Measurements from ENCODE around the gene ARSI. TPM values are rescaled to one million over a fixed set of nuclear protein-coding genes. Genes with fewer than 3 reads are reported as not detected.
"Not testable (repeated sequence)": the region's sequence is repeated elsewhere in the genome, so short reads cannot be mapped to it uniquely, and the experiment has no call there.

ARSI gene
- total RNA-seq, 1 donor from 2014 or later, result 11.7 TPM

DNA sequence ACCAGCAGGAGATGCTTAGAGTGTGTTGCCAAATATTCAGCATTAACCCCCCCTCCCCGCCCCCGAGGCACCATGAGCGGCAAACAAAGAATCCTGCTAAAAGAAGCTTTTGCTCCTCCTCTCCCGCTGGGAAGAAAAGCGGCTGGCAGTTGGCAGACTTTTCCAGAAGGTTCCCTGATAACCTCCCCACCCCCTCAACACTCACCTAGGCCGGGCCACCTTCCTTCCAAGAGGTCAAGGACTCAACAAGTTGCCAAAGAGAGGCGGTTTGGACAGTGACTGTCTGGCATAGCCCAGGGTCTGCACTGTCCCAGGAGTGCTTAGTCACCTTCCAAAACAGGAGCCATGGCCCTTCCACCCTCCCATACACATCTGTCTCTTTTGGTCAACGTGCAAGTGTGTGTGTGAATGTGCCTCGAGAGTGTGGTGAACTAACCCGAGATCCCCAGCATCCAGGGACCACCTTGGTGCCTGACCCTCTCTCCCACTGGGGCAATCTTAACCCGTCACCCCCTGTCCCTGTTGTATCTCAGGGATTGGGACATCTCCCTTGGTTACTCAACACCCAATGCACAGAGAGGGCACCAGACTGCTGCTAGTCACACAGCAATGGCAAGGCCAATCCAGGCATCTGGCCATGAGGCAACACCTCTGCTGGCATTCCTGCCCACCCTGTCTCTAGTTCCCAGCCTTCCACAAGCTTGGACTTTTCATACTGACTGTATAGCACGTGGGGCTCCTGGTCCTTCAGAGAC lies 32.0 kb downstream of the ARSI start:
- DNase-seq (ENCODE audit: low read depth), result no peak

DNA sequence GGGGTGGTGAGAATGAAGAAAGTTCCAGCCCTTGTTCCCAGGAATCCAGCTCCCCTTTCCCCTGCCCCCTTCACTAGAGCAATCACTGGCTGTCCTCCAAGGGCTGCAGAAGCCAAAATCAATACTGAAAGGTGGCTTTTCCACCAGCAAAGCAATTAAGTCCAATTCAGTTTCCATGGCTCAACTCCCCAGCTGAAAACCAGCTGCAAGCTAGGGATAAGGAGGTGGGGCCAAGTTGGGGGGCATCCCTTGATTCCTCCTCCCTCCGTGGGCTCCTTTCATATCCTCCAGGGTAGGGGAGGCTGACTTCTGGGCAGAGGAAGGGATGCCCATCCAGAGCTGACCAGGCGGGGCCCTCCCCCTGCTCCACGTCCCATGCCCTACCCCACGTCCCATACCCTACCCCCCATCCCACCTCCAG lies 35.8 kb downstream of the ARSI start:
- DNase-seq (ENCODE audit: low read depth), result peak; percentile 28

DNA sequence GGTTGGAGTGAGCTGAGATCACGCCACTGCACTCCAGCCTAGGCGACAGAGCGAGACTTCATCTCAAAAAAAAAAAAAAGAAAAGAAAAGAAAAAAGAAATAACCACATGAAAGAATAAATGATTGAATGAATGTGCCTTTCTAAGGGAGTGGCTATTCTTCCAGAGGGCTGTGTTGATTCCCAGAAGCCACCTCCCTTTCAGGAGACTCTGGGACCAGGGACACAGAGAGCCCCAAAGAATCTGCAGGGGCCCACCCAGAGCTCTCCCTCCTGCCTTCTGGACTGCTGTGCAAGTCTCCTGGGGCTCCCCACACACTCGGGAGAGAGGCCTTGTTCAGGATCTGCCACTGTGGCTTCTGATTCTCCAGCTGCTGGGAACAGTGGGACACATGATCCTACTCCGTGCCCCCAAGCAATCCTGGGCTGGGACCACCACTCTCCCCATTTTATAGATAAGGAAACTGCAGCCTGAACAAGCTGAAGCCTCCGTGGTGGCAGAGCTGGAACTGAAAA lies 36.8 kb downstream of the ARSI start:
- DNase-seq (ENCODE audit: low read depth), result no peak

DNA sequence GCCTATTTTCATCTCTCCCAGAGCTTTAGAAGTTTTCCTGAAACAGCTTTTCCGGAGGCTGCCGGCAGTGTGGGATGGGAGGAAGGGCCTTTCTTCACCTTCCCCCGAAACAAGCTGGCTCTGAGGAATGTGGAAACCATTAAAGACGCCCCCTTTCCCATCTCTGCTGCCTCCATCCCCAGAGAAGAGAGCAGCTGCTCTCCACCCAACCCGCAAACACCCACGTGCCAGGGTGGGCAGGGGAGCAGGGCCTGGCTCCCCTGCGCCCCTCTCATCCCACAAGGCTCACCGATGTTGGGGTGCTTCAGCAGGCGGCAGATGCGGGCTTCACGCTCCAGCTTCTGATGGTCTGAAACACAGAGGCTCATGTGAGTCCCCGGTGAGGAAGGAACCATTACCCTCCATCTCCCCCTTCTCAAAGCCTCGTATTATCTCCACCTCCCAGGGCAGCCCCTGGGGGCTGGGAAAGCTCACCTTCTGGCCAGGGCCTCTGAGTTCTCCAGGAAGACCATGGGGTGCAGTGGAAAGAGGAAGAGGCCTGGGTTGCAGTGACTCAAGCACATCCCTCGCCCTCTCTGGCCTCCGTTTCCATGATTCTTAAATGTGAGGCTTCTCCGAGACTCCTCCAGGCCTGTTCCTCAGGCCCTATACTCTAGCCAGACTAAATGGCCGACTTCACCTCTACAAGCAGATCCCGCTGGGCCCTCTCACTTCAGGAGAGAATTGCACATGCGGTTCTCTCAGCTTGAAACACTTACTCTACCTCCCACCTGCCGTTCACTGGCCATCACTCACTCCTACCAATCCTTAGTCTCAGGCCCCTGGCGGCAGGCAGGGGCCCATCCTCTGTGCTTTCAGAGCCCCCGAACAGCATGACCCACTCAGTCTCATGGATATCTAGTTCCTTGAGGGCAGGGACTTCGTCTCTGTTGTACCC lies 37.8 kb downstream of the ARSI start:
- no peak for DNase-seq (ENCODE audit: low read depth)

DNA sequence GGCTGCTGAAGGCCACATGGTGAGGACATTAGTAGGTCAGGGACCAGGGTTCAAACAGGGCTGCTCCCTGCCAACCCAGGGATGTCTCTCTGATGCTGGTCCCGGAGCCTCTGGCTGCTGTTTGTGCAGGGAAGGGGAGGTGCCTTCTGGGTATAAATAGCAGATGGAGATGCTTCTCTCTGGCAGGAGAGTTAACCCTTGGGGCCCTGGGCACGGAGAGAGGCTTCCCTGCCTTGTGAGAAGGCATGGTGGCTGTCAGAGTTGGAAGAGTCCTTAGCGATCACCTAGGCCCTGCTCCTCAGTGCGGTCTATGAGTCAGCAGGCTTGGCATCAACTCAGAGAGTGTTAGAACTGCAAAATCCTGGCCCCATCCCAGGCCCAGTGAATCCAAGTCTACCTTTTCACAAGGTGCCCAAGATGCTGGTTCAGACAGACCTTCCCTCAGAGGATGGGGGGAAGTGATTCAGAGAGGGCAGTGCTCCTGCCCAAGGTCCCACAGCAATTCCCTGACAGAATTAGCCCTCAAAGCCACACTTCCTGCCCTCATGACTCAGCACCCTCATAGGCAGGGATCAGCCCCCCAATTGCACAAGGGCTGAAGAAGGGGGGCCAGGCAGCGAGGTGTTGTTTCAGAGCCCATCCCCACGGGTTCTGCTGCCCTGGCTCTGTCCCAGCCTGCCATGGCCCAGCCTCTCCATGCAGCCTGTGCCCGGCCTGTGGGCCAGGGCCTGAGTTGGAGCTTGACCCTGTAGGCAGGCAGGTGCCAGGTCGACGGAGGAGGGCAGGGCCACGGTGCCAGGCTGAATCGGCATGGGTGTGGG lies 38.7 kb downstream of the ARSI start:
- DNase-seq (ENCODE audit: low read depth), result peak; percentile 93

DNA sequence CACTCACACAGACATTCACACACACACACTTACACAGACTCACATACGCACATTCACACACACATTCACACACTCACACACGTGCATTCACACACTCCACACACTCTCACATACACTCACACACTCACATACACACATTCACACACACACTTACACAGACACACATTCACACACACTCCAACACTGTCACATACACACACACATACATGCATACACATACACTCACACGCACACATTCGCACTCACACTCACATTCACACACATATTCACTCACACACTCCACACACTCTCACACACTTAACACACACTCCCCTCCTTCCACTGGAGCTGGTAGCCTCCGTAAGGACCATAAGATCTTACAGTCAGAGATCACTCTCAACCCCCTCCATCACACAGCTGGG lies 39.3 kb downstream of the ARSI start:
- DNase-seq (ENCODE audit: low read depth), result no peak

DNA sequence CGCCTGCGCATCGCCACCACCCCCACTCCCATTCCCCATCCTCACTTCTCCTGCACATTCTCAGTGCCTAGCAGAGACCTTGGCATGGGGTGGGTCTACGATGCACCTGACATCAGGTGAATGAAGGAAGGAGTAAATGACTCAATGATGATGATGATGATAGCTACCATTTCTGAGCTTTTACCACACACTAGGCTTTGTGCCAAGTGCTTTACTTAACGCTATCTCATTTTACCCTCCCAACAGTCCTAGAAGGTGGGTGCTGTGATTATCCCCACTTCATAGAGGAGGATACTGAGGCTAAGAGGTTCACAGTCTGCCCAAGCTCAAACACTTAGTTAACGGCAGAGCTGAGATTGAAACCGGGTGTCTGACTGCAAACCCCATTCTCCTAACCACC lies 40.2 kb downstream of the ARSI start:
- no peak for DNase-seq (ENCODE audit: low read depth)

DNA sequence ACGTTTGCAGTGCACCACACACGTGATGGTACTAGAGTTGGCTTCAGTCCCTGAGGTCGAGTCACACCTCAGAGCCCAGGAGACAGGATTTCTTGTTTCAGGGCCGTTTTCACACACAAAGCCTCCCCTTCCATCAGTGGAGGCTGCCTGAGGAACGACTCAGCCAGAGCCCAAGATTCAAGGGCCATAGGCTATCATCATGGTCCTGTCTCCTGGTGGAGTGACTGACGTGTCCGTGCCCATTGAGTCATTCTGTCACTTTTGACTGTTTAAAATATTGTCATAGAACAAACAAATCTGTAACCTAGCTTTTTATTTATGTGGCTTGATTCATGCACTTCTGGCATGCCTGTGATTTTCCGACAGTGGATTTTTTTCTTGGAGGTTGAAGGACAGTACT lies 41.5 kb downstream of the ARSI start:
- DNase-seq (ENCODE audit: low read depth), result peak; percentile 41

DNA sequence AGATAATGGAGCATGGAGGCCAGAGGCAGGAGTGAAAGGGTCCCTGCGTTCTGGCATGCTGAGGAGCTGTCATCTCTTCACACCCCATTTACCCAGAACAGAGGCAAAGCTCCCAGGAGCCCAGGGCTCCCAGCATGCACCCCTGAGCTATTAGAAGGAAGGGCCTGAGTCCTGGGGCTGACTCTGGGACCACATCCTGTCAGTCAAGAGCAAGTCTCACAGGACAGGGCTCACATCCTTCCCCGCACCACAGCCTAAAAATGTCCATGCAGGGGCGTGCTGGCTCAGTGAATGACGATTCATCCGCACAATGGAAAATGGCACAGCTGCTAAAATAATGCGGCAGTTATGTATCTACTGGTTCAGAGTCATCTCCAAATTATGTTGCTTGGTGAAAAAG lies 44.6 kb downstream of the ARSI start:
- DNase-seq (ENCODE audit: low read depth), result peak; percentile 18

DNA sequence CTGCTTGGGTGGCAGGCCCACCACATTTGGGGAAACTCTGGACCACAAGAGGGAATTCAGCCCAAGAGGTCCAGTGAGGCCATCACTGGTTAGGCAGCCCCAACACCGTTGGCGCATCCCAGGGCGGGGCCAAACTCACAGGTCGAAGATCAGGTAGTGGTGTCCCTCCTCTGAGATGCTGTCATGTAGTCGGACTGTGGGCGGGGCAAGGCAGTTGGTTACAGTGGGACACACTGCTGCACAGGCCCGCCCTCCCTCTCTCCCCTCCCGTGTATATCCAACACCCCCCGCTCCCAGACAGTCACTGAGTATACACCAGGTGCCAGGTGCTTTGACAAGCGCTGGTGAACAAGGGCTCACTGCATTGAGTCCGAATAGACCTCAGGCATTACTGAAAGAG lies 45.3 kb downstream of the ARSI start:
- no peak for DNase-seq (ENCODE audit: low read depth)

DNA sequence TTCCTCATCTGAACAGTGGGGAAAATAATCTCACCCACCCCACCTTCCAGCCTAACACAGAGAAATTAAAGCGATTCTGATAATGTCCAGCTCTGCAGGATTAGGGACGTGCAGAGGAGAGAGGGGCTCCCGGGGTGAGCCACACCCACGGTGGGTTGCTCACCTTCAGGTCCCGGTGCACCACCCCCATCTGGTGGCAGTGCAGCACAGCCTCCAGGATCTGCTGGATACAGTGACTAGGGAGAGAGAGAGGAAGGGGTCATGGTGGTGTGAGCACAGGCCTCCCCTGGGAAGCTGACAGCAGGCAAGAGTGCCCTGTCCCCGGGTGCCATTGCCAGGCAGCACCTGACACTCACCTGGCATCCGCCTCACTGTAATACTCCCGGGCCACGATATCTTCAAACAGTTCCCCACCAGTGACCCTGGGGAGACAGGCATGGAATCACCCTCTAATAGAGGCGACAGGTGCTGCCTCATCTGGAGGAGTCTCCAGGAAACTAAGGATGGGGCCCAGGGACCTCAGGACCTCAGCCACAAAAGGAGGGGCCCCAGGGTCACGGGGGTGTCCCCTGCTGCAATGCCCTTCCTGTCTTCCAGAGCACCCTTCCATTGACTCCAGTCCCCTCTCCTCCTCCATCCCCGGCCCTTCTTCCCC lies 46.2 kb downstream of the ARSI start:
- no peak for DNase-seq (ENCODE audit: low read depth)

DNA sequence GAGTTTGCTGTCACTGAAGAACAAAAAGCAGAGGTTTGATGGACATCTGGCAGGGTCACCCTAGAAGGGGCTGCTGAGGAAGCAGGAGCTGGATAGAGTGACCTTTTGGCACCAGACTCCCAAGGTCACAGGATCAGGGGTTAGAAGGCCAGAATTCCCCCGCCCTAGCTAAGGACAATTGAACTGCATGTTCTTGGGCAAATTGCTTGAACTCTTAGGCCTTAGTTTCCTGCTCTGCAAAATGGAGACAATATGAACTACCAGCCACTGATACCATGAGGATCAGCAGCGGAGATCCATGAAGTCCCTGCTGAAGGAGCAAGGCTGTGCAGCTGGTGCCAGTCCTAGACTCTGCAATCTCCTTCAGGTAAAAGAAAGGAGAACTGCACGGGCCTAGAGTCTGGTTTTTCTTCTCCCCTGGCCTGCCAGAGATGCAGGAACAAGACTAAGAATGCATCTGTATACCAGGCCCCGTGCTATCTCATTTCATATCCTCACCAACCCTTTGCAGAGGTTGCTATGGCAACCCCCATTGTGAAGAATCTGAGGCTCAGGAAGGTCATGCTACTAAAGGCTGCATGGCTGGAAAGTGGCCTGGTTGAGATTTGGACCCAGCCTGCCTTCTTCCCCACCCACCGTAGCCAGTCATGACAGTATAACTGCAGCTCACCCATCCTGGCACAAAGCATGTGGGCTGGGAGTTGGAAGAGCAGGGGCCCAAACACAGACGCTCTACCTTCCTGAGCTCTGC lies 46.9 kb downstream of the ARSI start:
- no peak for DNase-seq (ENCODE audit: low read depth)

DNA sequence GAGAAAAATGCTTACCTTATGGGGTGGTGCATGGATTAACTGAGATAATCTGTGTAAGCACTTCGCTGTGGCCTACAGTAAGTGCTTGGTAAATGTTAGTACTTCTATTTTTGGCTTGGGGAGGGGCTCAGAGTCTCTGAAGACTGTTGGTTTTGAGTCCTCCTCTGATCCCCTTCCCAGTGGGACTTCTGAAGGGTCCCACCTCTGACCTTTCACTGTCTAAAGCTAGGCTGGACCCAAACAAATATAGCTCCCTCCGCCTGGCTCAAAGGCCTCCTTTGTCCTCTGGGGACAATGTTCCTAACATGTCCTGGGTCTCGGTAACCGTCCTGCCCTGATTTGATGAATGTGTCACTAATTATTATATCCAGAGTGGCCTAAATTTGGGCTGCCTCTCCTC lies 47.9 kb downstream of the ARSI start:
- DNase-seq (ENCODE audit: low read depth), result no peak

DNA sequence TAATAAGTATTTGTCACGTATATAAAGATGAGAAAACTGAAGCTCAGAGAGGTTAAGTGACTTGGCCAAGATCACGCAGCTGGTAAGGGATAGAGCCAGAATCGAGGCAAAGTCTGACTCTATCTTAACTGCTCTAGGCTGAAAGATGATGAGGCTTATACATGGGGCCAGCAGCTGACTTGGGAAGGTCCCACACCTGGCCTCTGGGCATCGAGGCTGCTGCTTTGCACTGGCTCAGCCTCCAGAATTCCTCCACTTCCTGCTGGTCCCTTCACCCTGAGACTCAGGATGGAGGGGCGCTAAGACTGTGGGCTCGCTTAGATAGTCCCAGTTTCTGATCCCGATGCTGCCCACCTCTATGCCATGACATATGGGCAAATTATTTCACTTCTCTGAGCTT lies 48.3 kb downstream of the ARSI start:
- DNase-seq (ENCODE audit: low read depth), result no peak

DNA sequence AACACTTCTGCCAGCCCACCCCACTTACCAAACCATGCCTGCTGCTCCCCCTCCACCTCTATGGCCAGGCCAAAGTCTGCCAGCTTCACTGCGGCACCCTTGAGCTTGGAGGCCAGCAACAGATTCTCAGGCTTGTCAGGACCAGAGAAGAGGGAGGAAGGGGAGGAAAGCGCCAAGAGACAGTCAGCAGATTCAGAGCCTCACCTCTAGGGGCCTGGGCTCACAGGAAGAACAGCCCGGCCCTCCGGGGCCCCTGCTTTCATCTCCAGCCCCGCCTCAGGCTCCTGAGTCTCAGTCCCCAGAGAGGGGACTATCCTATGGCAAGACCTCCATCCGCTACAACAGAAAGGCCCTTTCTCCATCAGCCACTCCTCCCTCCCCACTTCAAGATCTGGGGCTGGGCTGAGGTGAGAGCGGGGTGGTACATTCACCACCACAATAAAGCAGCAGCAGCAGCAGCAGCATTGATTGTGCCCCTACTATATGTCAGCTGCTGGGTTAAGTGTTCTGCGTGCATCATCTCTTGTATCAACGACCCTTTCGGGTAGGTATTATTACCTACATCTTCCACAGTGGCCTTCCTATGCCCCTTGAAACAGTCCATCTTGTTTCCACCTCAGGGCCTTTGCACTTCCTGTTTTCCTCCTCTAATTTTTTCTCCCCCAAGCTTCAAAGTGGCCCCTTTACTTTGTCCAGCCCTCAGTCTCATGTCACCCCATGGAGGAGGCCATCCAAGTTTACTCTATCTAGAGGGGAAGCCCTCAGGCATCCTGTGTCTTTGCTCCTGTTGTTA lies 49.1 kb downstream of the ARSI start:
- DNase-seq (ENCODE audit: low read depth), result no peak

DNA sequence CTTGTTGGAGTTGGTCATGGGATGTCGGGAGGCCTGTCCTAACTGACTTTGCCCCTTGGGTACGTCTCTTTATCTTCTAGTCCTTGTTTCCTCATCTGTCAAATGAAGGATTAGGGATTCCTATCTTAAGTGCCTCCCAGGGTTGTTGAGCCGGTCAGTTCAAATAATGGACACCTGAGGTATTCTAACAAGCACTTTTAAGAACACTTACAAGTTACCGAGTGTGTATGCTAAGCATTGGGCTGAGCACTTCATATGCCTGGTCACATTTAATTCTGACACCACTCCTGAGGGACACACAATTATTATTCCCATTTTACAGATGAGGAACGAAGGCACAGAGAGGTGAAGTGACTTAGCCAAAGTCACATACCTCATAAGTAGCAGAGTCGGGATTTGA lies 50.2 kb downstream of the ARSI start:
- no peak for DNase-seq (ENCODE audit: low read depth)

DNA sequence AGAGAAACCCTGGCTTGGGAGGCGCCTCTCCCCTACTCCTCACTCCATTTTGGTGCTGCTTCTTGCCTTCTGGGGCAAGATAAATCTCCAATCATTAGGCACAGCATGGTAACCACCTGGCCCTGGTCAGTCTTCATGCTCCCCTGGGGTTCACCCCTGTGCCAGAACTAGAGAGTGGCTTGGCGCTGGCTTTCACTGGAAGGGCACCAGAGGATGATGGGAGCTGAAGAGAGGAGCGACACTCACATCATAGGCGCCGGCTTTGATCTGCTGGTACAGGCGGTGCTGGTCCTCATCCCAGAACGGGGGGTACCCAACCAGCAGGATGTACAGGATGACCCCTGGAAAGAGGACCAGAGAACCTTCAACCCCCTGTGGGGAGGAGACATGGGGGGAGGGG lies 51.2 kb downstream of the ARSI start:
- no peak for DNase-seq (ENCODE audit: low read depth)

DNA sequence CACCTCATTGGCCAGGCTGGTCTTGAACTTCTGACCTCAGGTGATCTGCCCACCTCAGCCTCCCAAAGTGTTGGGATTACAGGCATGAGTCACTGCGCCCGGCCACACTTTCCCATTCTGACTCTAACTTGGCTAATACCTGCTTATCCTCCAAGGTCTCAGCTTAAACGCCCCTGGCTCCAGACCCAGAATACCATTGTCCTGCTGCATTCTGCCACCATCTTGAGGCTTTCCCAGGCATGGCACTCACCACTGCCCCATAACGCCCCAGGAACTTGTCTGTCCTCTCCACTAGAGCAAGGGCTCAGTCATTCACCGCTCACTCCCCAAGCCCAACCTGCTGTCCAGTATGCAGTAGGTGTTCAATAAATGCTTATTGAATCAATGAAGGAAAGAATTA lies 53.0 kb downstream of the ARSI start:
- no peak for DNase-seq (ENCODE audit: low read depth)

DNA sequence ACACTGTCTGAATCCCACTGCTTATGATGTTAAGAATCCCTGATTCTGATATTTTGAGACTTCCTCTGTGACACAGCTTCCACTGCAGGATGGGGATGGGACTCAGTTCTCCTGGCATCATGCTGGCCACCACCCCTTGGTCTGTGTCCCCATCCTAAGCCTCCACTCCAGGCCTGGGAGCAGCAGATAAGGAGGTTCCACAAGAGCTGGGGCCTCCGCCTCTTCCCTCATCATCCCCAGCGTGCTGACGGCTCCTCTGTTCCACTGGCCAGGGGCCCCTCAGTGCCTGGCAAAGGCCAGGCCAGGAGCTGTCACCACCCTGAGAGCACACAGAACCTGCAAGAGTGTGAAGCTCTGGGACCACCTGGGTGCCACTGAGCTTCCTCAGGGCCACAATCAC lies 53.8 kb downstream of the ARSI start:
- no peak for DNase-seq (ENCODE audit: low read depth)

DNA sequence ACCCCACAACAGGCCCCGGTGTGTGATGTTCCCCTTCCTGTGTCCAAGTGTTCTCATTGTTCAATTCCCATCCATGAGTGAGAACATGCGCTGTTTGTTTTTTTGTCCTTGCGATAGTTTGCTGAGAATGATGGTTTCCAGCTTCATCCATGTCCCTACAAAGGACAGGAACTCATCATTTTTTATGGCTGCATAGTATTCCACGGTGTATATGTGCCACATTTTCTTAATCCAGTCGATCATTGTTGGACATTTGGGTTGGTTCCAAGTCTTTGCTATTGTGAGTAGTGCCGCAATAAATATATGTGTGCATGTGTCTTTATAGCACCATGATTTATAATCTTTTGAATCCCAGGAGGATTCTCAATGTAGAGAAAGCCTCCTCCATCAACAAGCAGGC lies 54.2 kb downstream of the ARSI start:
- DNase-seq (ENCODE audit: low read depth), result not testable (repeated sequence)

All from renal cortical epithelial cell (primary cell).